ENCODE data around the gene PIK3C2A.

Gene PIK3C2A

DNA sequence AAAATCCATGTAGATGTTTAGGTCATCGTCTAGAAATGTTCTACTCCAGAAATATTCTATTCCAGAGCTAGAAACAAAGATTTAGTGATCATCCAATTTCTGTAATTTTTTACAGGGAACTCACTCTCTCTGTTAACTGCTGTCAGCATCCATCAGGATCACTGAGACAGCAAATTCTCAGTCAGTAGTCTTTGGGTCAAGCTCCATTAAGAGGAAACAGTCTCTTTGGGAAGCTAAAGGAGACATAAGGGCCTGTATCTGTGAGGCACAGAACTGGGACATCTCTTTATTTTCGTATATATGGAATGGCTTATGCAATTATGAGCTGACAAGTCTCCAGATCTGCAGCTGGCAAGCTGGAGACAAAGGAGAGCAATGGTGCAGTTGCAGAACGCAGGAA lies 48.3 kb downstream of the PIK3C2A start:
- no peak for DNase-seq

Data from NCI-H1930 (cell line).